NCI-H526 (cell line): ENCODE data around the gene CALR.
A peak's percentile ranks its signal among the peaks of the same experiment; 100 is the strongest.
"Not testable (repeated sequence)": the region's sequence is repeated elsewhere in the genome, so short reads cannot be mapped to it uniquely, and the experiment has no call there.

ENCODE experiments used
- DNase-seq, 2 experiments: peaks; one replicate each; lab custom pipeline; 2025; lab: John Stamatoyannopoulos, UW

The CALR gene

GRCh38 chr19:12952488-12953137 lies 14.2 kb downstream of the CALR start:
- DNase-seq, result no peak

GRCh38 chr19:12953138-12953798 lies 14.9 kb downstream of the CALR start:
- DNase-seq, result no peak

GRCh38 chr19:12953799-12954611 lies 15.6 kb downstream of the CALR start:
- DNase-seq, result no peak

GRCh38 chr19:12954612-12954962 lies 16.2 kb downstream of the CALR start:
- no peak for DNase-seq

GRCh38 chr19:12955575-12955974 lies 17.2 kb downstream of the CALR start:
- not testable (repeated sequence) for DNase-seq

GRCh38 chr19:12955996-12956395 lies 17.6 kb downstream of the CALR start:
- no peak for DNase-seq

- DNase-seq, result peak; percentile 14 to 82
Measured at GRCh38 chr19:12956446-12957388, 18.3 kb downstream of the CALR start, which contains the start of gene GADD45GIP1. Gene GADD45GIP1, minus strand, starts transcription at chr19:12957223. Its CDS starts 11 bp downstream, at chr19:12957212.

- not testable (repeated sequence) for DNase-seq
Measured at GRCh38 chr19:12957389-12957952, 19.1 kb downstream of the CALR start.

- no peak for DNase-seq
Measured at GRCh38 chr19:12959481-12959880, 21.1 kb downstream of the CALR start.

- DNase-seq, result peak; percentile 54 to 75
Measured at GRCh38 chr19:12965017-12965811, 26.8 kb downstream of the CALR start.

GRCh38 chr19:12965812-12966135 lies 27.4 kb downstream of the CALR start:
- DNase-seq, result no peak

GRCh38 chr19:12967907-12968306 lies 29.5 kb downstream of the CALR start:
- no peak for DNase-seq

- no peak for DNase-seq
Measured at GRCh38 chr19:12969292-12969988, 31.0 kb downstream of the CALR start, which contains the start of gene DAND5. Gene DAND5, plus strand, starts transcription at chr19:12969576. Its CDS starts 85 bp downstream, at chr19:12969661.

- no peak for DNase-seq
Measured at GRCh38 chr19:12970070-12970820, 31.8 kb downstream of the CALR start.

GRCh38 chr19:12973236-12973635 lies 34.8 kb downstream of the CALR start:
- DNase-seq, result no peak

- no peak for DNase-seq
Measured at GRCh38 chr19:12974301-12975220, 36.2 kb downstream of the CALR start.

- DNase-seq, result no peak
Measured at GRCh38 chr19:12975221-12975741, 36.9 kb downstream of the CALR start.

- DNase-seq, result not testable (repeated sequence)
Measured at GRCh38 chr19:12976109-12976508, 37.7 kb downstream of the CALR start.
